Activated CD8-positive, alpha-beta memory T cell treated with anti-CD3 and anti-CD28 coated beads, Interleukin-2, amount 10 ng/mL, durations not matched to agents 7 days and 5 days (primary cell): ENCODE measurements around the gene FKBP14. TPM values are rescaled to one million over a fixed set of nuclear protein-coding genes. Genes with fewer than 3 reads are reported as not detected.

ENCODE experiments used
- total RNA-seq, 2 experiments: library from RNA; stranded (reverse); gene quantifications; one replicate each; pipeline ENCODE4 v1.2.3, GENCODE V29; 2021

Gene FKBP14
- total RNA-seq, 2 experiments from 2014 or later = 5.2 to 6.4 TPM

Other genes starting within 250 kb of the FKBP14 start
- not detected for gene WIPF3, start 220.2 kb downstream of the FKBP14 start, total RNA-seq
- 1 to 10 TPM; 3.5 to 4.9 TPM for gene SCRN1, start 36.9 kb downstream of the FKBP14 start, total RNA-seq
- 10 to 100 TPM; 10.8 to 10.9 TPM for gene PLEKHA8, start 1.7 kb upstream of the FKBP14 start, total RNA-seq
- gene MTURN, start 108.3 kb upstream of the FKBP14 start, total RNA-seq = 1 to 10 TPM; 2.5 to 4.4 TPM